K562 (cell line): ENCODE data around the gene KDM2A. TPM values are rescaled to one million over a fixed set of nuclear protein-coding genes. Genes with fewer than 3 reads are reported as not detected.

Experiments
- ATAC-seq: fragments of 200-7000 bp; cut with Tn5 transposase; 3 replicates; pipeline ENCODE4 v1.9.1; 2020; ENCODE audit warnings: moderate library complexity
- BruUV-seq: library from RNA; stranded (reverse); fragments of 400-500 nt; replicated peaks from 2 replicates; lab custom pipeline; 2021; lab: Mats Ljungman, UMichigan
- CTCF ChIA-PET: fragments of 300-600 bp; formaldehyde crosslinking; extraction: SDS; loops from one replicate; lab custom pipeline; 2021; ENCODE audit warnings: low intra/inter-chr PET ratio; lab: Yijun Ruan, JAX
- POLR2A ChIA-PET: fragments of 300-600, 350-650 bp; sonication (Branson Sonifier 250); formaldehyde crosslinking; extraction: SDS; loops from one replicate; lab custom pipeline; 2021; ENCODE audit warnings: antibody characterized with exemption, inconsistent platforms; lab: Yijun Ruan, JAX
- DNase-seq, 4 experiments: peaks; one replicate each; pipeline versions ENCODE4 v3.0.0 to v3.0.0-alpha.2; 2011 to 2018; ENCODE audit warnings: low spot score in 3 of 4, mixed read lengths in 3 of 4; ENCODE audit errors: extremely low read depth in 1 of 4
- FAIRE-seq: peaks from 2 replicates; lab custom pipeline; 2011; peaks lifted over from hg19 to GRCh38; lab: Jason Lieb, UNC
- H2AFZ ChIP-seq: 2 replicates; pipeline ENCODE4 v1.6.0; 2011; ENCODE audit warnings: low read depth, low read length, control low read depth, inconsistent platforms
- H3K27ac ChIP-seq: fragments of 200-600 bp; 3 replicates; pipeline ENCODE4 v1.8.0; 2011; ENCODE audit warnings: low read depth, mild to moderate bottlenecking, control low read depth, inconsistent platforms, low read length, moderate library complexity, mixed read lengths; ENCODE audit errors: extremely low read depth
- H3K27me3 ChIP-seq, 2 experiments: fragments of 300-600 bp in 1 of 2; 2 replicates in 1 of 2; 3 replicates in 1 of 2; pipeline versions ENCODE4 v1.6.0 to v1.8.0; 2011; ENCODE audit warnings: inconsistent platforms in 2 of 2, low read length in 2 of 2, mild to moderate bottlenecking in 1 of 2, mixed read lengths in 1 of 2, moderate library complexity in 1 of 2; ENCODE audit not compliant: control insufficient read depth in 2 of 2, insufficient read depth in 2 of 2
- H3K36me3 ChIP-seq: fragments of 300-600 bp; 3 replicates; pipeline ENCODE4 v1.8.0; 2011; ENCODE audit warnings: mild to moderate bottlenecking, low read length, inconsistent platforms; ENCODE audit not compliant: control insufficient read depth, insufficient read depth
- H3K4me1 ChIP-seq, 2 experiments: fragments of 200-600 bp in 1 of 2; replicated peaks in 1 of 2; 2 replicates in 1 of 2; 3 replicates in 1 of 2; pipeline versions ENCODE4 v1.5.1 to v1.8.0; 2011; ENCODE audit warnings: inconsistent platforms in 2 of 2, low read length in 2 of 2, mild to moderate bottlenecking in 1 of 2, mixed read lengths in 1 of 2, moderate library complexity in 1 of 2; ENCODE audit not compliant: control insufficient read depth in 2 of 2, insufficient read depth in 2 of 2
- H3K4me2 ChIP-seq: 2 replicates; pipeline ENCODE4 v1.6.1; 2011; ENCODE audit warnings: low read length, control low read depth, inconsistent platforms, mixed read lengths; ENCODE audit not compliant: insufficient read depth
- H3K4me3 ChIP-seq: fragments of 200-600 bp; sonication (generic), shearing (Covaris generic); 2 replicates; pipeline ENCODE4 v1.5.1; 2016; ENCODE audit warnings: control low read depth, inconsistent platforms
- H3K79me2 ChIP-seq: fragments of 200-600 bp; 3 replicates; pipeline ENCODE4 v1.8.0; 2011; ENCODE audit warnings: low read length, inconsistent platforms; ENCODE audit not compliant: control insufficient read depth, insufficient read depth
- H3K9ac ChIP-seq, 2 experiments: 2 replicates each; pipeline versions ENCODE4 v1.6.0 to v1.6.1; 2011; ENCODE audit warnings: low read depth in 2 of 2, low read length in 2 of 2, control low read depth in 1 of 2, inconsistent platforms in 1 of 2, mild to moderate bottlenecking in 1 of 2, mixed read lengths in 1 of 2; ENCODE audit not compliant: insufficient read depth in 1 of 2
- H3K9me1 ChIP-seq: one replicate; pipeline ENCODE4 v1.6.0; 2011; ENCODE audit warnings: inconsistent platforms, mild to moderate bottlenecking, low read length, moderate library complexity; ENCODE audit not compliant: control insufficient read depth, insufficient read depth
- H3K9me3 ChIP-seq: replicated peaks from 2 replicates; pipeline ENCODE4 v1.5.1; 2011; ENCODE audit warnings: low read depth, low read length, inconsistent platforms; ENCODE audit not compliant: control insufficient read depth, insufficient read depth
- H4K20me1 ChIP-seq: replicated peaks from 2 replicates; pipeline ENCODE4 v1.6.1; 2011; ENCODE audit warnings: low read length, inconsistent platforms, mixed read lengths; ENCODE audit not compliant: control insufficient read depth, insufficient read depth
- HNRNPUL1 ChIP-seq: fragments of 200-400 bp; formaldehyde crosslinking; IDR thresholded peaks from 2 replicates; pipeline ENCODE4 v1.6.1; 2017; ENCODE audit warnings: low read length
- NCOR1 ChIP-seq: fragments of 450-650 bp; IDR thresholded peaks from 2 replicates; pipeline ENCODE4 v1.6.1; 2016; ENCODE audit warnings: mild to moderate bottlenecking, moderate library complexity
- NFRKB ChIP-seq: fragments of 450-650 bp; IDR thresholded peaks from 2 replicates; pipeline ENCODE4 v1.6.1; 2016; ENCODE audit warnings: low read depth
- NKRF ChIP-seq: fragments of 450-650 bp; IDR thresholded peaks from 2 replicates; pipeline ENCODE4 v1.6.1; 2016; ENCODE audit warnings: borderline replicate concordance
- SNRNP70 ChIP-seq: fragments of 200-400 bp; formaldehyde crosslinking; optimal IDR thresholded peaks from 2 replicates; pipeline ENCODE3; 2017; ENCODE audit warnings: low read depth, low read length
- TGIF2 ChIP-seq: sonication (generic); formaldehyde crosslinking; IDR thresholded peaks from 2 replicates; pipeline ENCODE4 v1.8.1; 2022; ENCODE audit warnings: mild to moderate bottlenecking, missing genetic modification reagents, moderate library complexity
- ZBTB33 ChIP-seq: sonication (generic); formaldehyde crosslinking; IDR thresholded peaks from 2 replicates; pipeline ENCODE4 v1.8.1; 2023; ENCODE audit warnings: mild to moderate bottlenecking, missing genetic modification reagents
- ZEB2 ChIP-seq: fragments of 450-650 bp; IDR thresholded peaks from 2 replicates; pipeline ENCODE4 v1.6.1; 2016
- ZNF699 ChIP-seq: fragments of 250-450 bp; sonication (Bioruptor Pico); IDR thresholded peaks from 2 replicates; pipeline ENCODE4 v1.8.0; 2021; ENCODE audit warnings: mild to moderate bottlenecking, moderate library complexity; ENCODE audit not compliant: insufficient replicate concordance
- WGBS: fragments of 100-300 bp; shearing (Covaris generic); methylation state at CpG from one replicate; pipeline ENCODE4 v1.1.6; 2016; ENCODE audit warnings: low coverage, mixed read lengths; ENCODE audit not compliant: insufficient coverage; ENCODE audit errors: missing lambda C conversion rate; 5-methylcytosine and 5-hydroxymethylcytosine counted together
- in situ Hi-C: fragments of 300-500 bp; cut with MboI; formaldehyde crosslinking; loops from 4 replicates; pipeline ENCODE4 v1.15.0; 2018; ENCODE audit warnings: inconsistent platforms, mixed read lengths
- intact Hi-C: fragments of 100-400 bp; cut with micrococcal nuclease; formaldehyde crosslinking; loops from 2 replicates; pipeline ENCODE4 v1.14.2; 2022
- polyA plus RNA-seq, 8 experiments: library from polyadenylated mRNA; depleted of rRNA in 4 of 8; stranded (reverse) in 5 of 8; unstranded in 3 of 8; fragments of >200 nt; fragmentation: Nextera tagmentation in 2 of 8; fragmentation: Illumina TruSeq in 1 of 8; extraction: Ambion mirVana in 2 of 8; extraction: Trizol in 1 of 8; gene quantifications; 2 replicates each; pipeline versions ENCODE4 v1.2.1 to v1.2.3, GENCODE V29; 2011 to 2014; ENCODE audit warnings: inconsistent platforms in 1 of 8, missing spikeins in 1 of 8
- total RNA-seq, 7 experiments: library from RNA; depleted of rRNA in 6 of 7; stranded (reverse); fragments of >200 nt in 6 of 7; fragmentation: Illumina TruSeq in 2 of 7; extraction: Trizol in 2 of 7; gene quantifications; 2 replicates each; pipeline versions ENCODE4 v1.2.1 to v1.2.3, GENCODE V29; 2011 to 2021; ENCODE audit warnings: low replicate concordance in 1 of 7

The KDM2A gene
- total and polyA plus RNA-seq, 9 of the 15 experiments (the other 6 are each of a cell fraction or from before 2014, with no cell fraction given) = 5.0 to 39.3 (median 21.3) TPM

- ChIA-PET POLR2A (interaction anchor here (0.9 kb wide), 1 partner anchor 21 kb away, joined by 3 read pairs; no protein-coding TSS in a partner anchor), CTCF (no interaction called here)
- ATAC-seq = no peak
- Histone ChIP-seq H3K79me2 (peaks cover 31% of the 10 kb centered on the region), H3K9me3 (no peaks in the 10 kb centered on the region), H3K4me2 (no peak overlapping the region), H3K27ac (no peak overlapping the region), H3K9ac (no peak overlapping the region), H2AFZ (peak overlapping the region; percentile 53), H3K36me3 (no peaks in the 10 kb centered on the region), H3K4me3 (no peak overlapping the region), H3K9me1 (no peaks in the 10 kb centered on the region), H3K27me3 (no peaks in the 10 kb centered on the region), H4K20me1 (0 out of 2 replicates have a peak, but pooled peaks cover 10% of the 10 kb centered on the region), H3K4me1 (peaks cover 3 to 34% of the 10 kb centered on the region in 2 experiments)
- TF ChIP-seq ZBTB33 (CRISPR knock-in tag) (0 out of 2 replicates have a peak, but pooled peaks have one; percentile 7), ZEB2 (no peak)
- WGBS = 68% methylated on average over 7 of the region's 7 CpGs
- no peak for DNase-seq
- BruUV-seq = no TSS peak
- in situ Hi-C loops (no loop called here), intact Hi-C loops (no loop called here)
- FAIRE-seq = no peak
Observed at GRCh38 chr11:67117176-67117575, 1.9 kb upstream of the KDM2A start.

- Histone ChIP-seq H3K9me1 (no peaks in the 10 kb centered on the region), H4K20me1 (0 out of 2 replicates have a peak, but pooled peaks cover 10% of the 10 kb centered on the region), H3K4me1 (peaks cover 3 to 34% of the 10 kb centered on the region in 2 experiments), H2AFZ (no peak overlapping the region), H3K4me3 (no peak overlapping the region), H3K79me2 (peaks cover 36% of the 10 kb centered on the region), H3K4me2 (no peak overlapping the region), H3K27me3 (no peaks in the 10 kb centered on the region), H3K9ac (no peak overlapping the region), H3K9me3 (no peaks in the 10 kb centered on the region), H3K27ac (no peak overlapping the region), H3K36me3 (no peaks in the 10 kb centered on the region)
- no peak for DNase-seq
- ChIA-PET CTCF (no interaction called here), POLR2A (interaction anchor here (0.6 to 0.9 kb wide), 2 partner anchors 22 to 87 kb away, joined by 3 read pairs; no protein-coding TSS in a partner anchor)
- TF ChIP-seq SNRNP70 (no peak), HNRNPUL1 (no peak), TGIF2 (CRISPR knock-in tag) (no peak), NKRF (no peak), NFRKB (no peak), ZNF699 (no peak), NCOR1 (no peak)
- in situ Hi-C loops (no loop called here), intact Hi-C loops (no loop called here)
- no peak for ATAC-seq
- BruUV-seq = no TSS peak
- WGBS = 91% methylated on average over 20 of the region's 65 CpGs
- no peak for FAIRE-seq
Observed at GRCh38 chr11:67117672-67118180, 1.3 kb upstream of the KDM2A start.
